GM12878 (cell line): ENCODE results near the gene HSF2BP.

Source experiments
- BRCA1 ChIP-seq: IDR thresholded peaks from 2 replicates; pipeline ENCODE4 v1.6.1; 2011; ENCODE audit warnings: low read depth, low read length, improper control_type of control experiment
- CTCF ChIP-seq, 3 experiments: IDR thresholded peaks in 2 of 3; conservative IDR thresholded peaks in 1 of 3; 2 replicates each; pipeline ENCODE4 v1.5.1; 2011; ENCODE audit warnings: low read depth in 3 of 3, low read length in 3 of 3, mild to moderate bottlenecking in 3 of 3, control low read depth in 2 of 3, moderate library complexity in 2 of 3, inconsistent platforms in 1 of 3, mixed read lengths in 1 of 3; ENCODE audit not compliant: control insufficient read depth in 2 of 3, insufficient read depth in 1 of 3; ENCODE audit errors: extremely low read depth in 1 of 3
- EP300 ChIP-seq, 2 experiments: fragments of 150-350 bp in 1 of 2; IDR thresholded peaks; 2 replicates each; pipeline ENCODE4 v1.6.1; 2011 to 2012; ENCODE audit warnings: low read depth in 2 of 2, low read length in 2 of 2, borderline replicate concordance in 1 of 2, improper control_type of control experiment in 1 of 2, inconsistent platforms in 1 of 2; ENCODE audit not compliant: control insufficient read depth in 1 of 2
- MAX ChIP-seq: IDR thresholded peaks from 2 replicates; pipeline ENCODE4 v1.6.1; 2012; ENCODE audit warnings: low read depth, low read length, improper control_type of control experiment
- PKNOX1 ChIP-seq: fragments of 450-650 bp; IDR thresholded peaks from 2 replicates; pipeline ENCODE4 v1.6.1; 2016; ENCODE audit warnings: mild to moderate bottlenecking
- POLR2AphosphoS5 ChIP-seq: IDR thresholded peaks from 2 replicates; pipeline ENCODE4 v1.6.1; 2011; ENCODE audit warnings: mild to moderate bottlenecking, low read length, inconsistent platforms

GRCh38 chr21:43697758-43698643 is 38.7 kb upstream of the HSF2BP start:
- TF ChIP-seq CTCF (IDR thresholded peaks at IDR 0.05 in 2 of 3, conservative IDR thresholded peaks at IDR 0.05 in 1 of 3; ENCODE audit: control insufficient read depth in 2 of 3, extremely low read depth in 1 of 3, insufficient read depth in 1 of 3, low read depth in 3 of 3, low read length in 3 of 3) (no peak), EP300 (IDR thresholded peaks at IDR 0.05; ENCODE audit: borderline replicate concordance in 1 of 2, control insufficient read depth in 1 of 2, low read depth in 2 of 2, low read length in 2 of 2) (no peak), BRCA1 (no peak), MAX (no peak), PKNOX1 (no peak), POLR2AphosphoS5 (no peak)
